ENCODE results near the gene MYO15A.

DNA sequence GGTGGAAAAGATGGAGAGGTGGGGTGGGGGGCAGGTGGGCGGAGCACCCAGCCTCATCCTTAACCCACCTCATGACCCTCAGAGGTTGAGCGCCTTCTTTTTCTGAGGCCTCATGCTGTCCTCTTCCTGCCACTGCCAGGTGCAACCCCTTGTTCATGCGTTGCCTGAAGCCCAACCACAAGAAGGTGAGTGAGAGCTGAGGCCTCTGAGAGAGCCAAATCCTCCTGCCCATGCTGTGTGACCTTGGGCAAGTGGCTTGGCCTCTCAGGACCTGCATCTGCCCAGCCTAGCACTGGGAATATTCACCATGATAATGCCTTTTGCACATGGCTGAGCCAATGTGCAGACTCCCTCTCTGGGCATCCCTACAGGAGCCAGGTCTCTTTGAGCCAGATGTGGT is 32.1 kb downstream of the MYO15A start:
- TF ChIP-seq EP300 (IDR thresholded peaks at IDR 0.05) (no peak), POLR2AphosphoS5 (IDR thresholded peaks at IDR 0.05) (no peak)
- TF ChIP-seq, protein P1, sequence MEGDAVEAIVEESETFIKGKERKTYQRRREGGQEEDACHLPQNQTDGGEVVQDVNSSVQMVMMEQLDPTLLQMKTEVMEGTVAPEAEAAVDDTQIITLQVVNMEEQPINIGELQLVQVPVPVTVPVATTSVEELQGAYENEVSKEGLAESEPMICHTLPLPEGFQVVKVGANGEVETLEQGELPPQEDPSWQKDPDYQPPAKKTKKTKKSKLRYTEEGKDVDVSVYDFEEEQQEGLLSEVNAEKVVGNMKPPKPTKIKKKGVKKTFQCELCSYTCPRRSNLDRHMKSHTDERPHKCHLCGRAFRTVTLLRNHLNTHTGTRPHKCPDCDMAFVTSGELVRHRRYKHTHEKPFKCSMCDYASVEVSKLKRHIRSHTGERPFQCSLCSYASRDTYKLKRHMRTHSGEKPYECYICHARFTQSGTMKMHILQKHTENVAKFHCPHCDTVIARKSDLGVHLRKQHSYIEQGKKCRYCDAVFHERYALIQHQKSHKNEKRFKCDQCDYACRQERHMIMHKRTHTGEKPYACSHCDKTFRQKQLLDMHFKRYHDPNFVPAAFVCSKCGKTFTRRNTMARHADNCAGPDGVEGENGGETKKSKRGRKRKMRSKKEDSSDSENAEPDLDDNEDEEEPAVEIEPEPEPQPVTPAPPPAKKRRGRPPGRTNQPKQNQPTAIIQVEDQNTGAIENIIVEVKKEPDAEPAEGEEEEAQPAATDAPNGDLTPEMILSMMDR (IDR thresholded peaks at IDR 0.05), result no peak

Data from stomach (tissue), 4 donors.